ENCODE data around the gene SNTA1.
"Not testable (repeated sequence)": the region's sequence is repeated elsewhere in the genome, so short reads cannot be mapped to it uniquely, and the experiment has no call there.

The SNTA1 gene

GRCh38 chr20:33443512-33444239, at the start of gene SNTA1:
Gene SNTA1 (minus strand): TSS chr20:33443763. CDS start chr20:33443620, 143 bp downstream.
- Mint-ChIP-seq H3K9me3 (no peaks in the 10 kb centered on the region), H3K36me3 (ENCODE audit: insufficient read depth) (no peaks in the 10 kb centered on the region), H3K27ac (ENCODE audit: low read depth) (peak within 1 kb of the TSS; percentile 93), H3K4me3 (peak within 1 kb of the TSS; percentile 88), H3K27me3 (no peaks in the 10 kb centered on the region), H3K4me1 (peaks cover 25% of the 10 kb centered on the region)
- ATAC-seq (replicated peaks; ENCODE audit: extremely low read depth, poor library complexity, severe bottlenecking): peak; percentile 61
- peak; percentile 56 to 62 for DNase-seq (ENCODE audit: low spot score in 2 of 2)

- Mint-ChIP-seq H3K4me1 (peaks cover 15% of the 10 kb centered on the region), H3K36me3 (ENCODE audit: insufficient read depth) (peaks cover 2% of the 10 kb centered on the region), H3K4me3 (peak overlapping the region; percentile 77), H3K27ac (ENCODE audit: low read depth) (peak overlapping the region; percentile 22), H3K9me3 (no peaks in the 10 kb centered on the region), H3K27me3 (no peaks in the 10 kb centered on the region)
- ATAC-seq (replicated peaks; ENCODE audit: extremely low read depth, poor library complexity, severe bottlenecking) (no peak), DNase-seq (ENCODE audit: low spot score in 2 of 2) (no peak)
Observed at GRCh38 chr20:33490934-33491656, 47.5 kb upstream of the SNTA1 start.

- H3K36me3 Mint-ChIP-seq (ENCODE audit: insufficient read depth): peaks cover 2% of the 10 kb centered on the region
- no peaks in the 10 kb centered on the region for H3K9me3 Mint-ChIP-seq
- peak; percentile 51 for ATAC-seq (replicated peaks; ENCODE audit: extremely low read depth, poor library complexity, severe bottlenecking)
- peak within 1 kb of the TSS; percentile 89 for H3K27ac Mint-ChIP-seq (ENCODE audit: low read depth)
- DNase-seq (ENCODE audit: low spot score in 2 of 2): peak in 1 of 2 donors; percentile 13
- H3K4me3 Mint-ChIP-seq: peak within 1 kb of the TSS; percentile 77
- H3K4me1 Mint-ChIP-seq: peaks cover 9% of the 10 kb centered on the region
- no peaks in the 10 kb centered on the region for H3K27me3 Mint-ChIP-seq
Observed at GRCh38 chr20:33490023-33490933, 46.7 kb upstream of the SNTA1 start, which contains the start of gene CBFA2T2. Gene CBFA2T2 (plus strand): TSS chr20:33490096. CDS start chr20:33490268, 172 bp downstream.

GRCh38 chr20:33489495-33490022, 46.0 kb upstream of the SNTA1 start:
- H3K36me3 Mint-ChIP-seq (ENCODE audit: insufficient read depth): peaks cover 2% of the 10 kb centered on the region
- DNase-seq (ENCODE audit: low spot score in 2 of 2) (peak; percentile 98 to 99), ATAC-seq (replicated peaks; ENCODE audit: extremely low read depth, poor library complexity, severe bottlenecking) (peak; percentile 95)
- H3K27ac Mint-ChIP-seq (ENCODE audit: low read depth): peak overlapping the region; percentile 89
- H3K27me3 Mint-ChIP-seq: no peaks in the 10 kb centered on the region
- peak overlapping the region; percentile 77 for H3K4me3 Mint-ChIP-seq
- peaks cover 9% of the 10 kb centered on the region for H3K4me1 Mint-ChIP-seq
- H3K9me3 Mint-ChIP-seq: no peaks in the 10 kb centered on the region

GRCh38 chr20:33488661-33489494, 45.3 kb upstream of the SNTA1 start:
- Mint-ChIP-seq H3K4me3 (peak overlapping the region; percentile 77), H3K27ac (ENCODE audit: low read depth) (peak overlapping the region; percentile 89)
- not testable (repeated sequence) for H3K36me3 Mint-ChIP-seq (ENCODE audit: insufficient read depth); H3K9me3 Mint-ChIP-seq; ATAC-seq (replicated peaks; ENCODE audit: extremely low read depth, poor library complexity, severe bottlenecking); H3K27me3 Mint-ChIP-seq; DNase-seq (ENCODE audit: low spot score in 2 of 2); H3K4me1 Mint-ChIP-seq

GRCh38 chr20:33488201-33488600, 44.6 kb upstream of the SNTA1 start:
- H3K36me3 Mint-ChIP-seq (ENCODE audit: insufficient read depth): peaks cover 2% of the 10 kb centered on the region
- no peaks in the 10 kb centered on the region for H3K9me3 Mint-ChIP-seq
- DNase-seq (ENCODE audit: low spot score in 2 of 2) (no peak), ATAC-seq (replicated peaks; ENCODE audit: extremely low read depth, poor library complexity, severe bottlenecking) (no peak)
- H3K27ac Mint-ChIP-seq (ENCODE audit: low read depth): no peak overlapping the region
- H3K4me3 Mint-ChIP-seq: no peak overlapping the region
- no peaks in the 10 kb centered on the region for H3K27me3 Mint-ChIP-seq
- peaks cover 9% of the 10 kb centered on the region for H3K4me1 Mint-ChIP-seq

DNA sequence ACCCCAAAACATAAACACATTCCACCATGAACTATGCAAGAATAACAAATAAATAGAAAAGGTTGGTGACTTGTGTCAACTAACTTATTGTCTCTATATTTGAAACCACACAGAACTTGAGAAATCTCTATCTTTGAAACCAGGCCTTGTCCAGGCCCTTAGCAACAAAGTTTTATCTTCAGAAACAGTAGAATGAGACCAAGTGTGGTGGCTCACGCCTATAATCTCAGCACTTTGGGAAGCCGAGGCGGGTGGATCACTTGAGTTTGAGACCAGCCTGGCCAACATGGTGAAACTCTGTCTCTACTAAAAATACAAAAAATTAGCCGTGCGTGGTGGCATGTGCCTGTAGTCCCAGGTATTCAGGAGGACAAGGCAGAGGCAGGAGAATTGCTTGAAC, 39.6 kb upstream of the SNTA1 start:
- not testable (repeated sequence) for H3K36me3 Mint-ChIP-seq (ENCODE audit: insufficient read depth); H3K27ac Mint-ChIP-seq (ENCODE audit: low read depth); H3K9me3 Mint-ChIP-seq; H3K4me1 Mint-ChIP-seq; H3K27me3 Mint-ChIP-seq; H3K4me3 Mint-ChIP-seq; DNase-seq (ENCODE audit: low spot score in 2 of 2); ATAC-seq (replicated peaks; ENCODE audit: extremely low read depth, poor library complexity, severe bottlenecking)

DNA sequence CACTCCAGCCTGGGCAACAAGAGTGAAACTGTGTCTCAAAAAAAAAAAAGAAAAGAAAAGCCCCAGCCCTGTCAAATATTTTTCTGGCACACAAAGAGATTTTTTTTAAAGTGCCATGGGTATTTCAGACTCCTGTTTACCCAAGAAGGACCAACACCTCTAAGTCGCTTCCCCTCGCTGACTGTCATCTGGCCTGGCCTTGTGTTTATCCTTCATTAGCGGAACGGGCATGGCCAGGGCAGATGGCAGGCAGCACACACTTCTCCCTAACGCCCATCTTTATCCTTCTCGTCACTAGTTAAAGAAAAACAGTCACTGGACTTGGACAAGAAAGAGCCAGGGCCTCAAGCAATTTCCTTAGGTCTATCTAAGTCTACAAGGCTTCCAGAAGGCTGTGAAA, 39.0 kb upstream of the SNTA1 start:
- ATAC-seq (replicated peaks; ENCODE audit: extremely low read depth, poor library complexity, severe bottlenecking) (no peak), DNase-seq (ENCODE audit: low spot score in 2 of 2) (no peak)
- Mint-ChIP-seq H3K9me3 (no peaks in the 10 kb centered on the region), H3K27ac (ENCODE audit: low read depth) (no peak overlapping the region), H3K27me3 (no peaks in the 10 kb centered on the region), H3K4me3 (no peak overlapping the region), H3K36me3 (ENCODE audit: insufficient read depth) (peaks cover 1% of the 10 kb centered on the region), H3K4me1 (no peaks in the 10 kb centered on the region)

DNA sequence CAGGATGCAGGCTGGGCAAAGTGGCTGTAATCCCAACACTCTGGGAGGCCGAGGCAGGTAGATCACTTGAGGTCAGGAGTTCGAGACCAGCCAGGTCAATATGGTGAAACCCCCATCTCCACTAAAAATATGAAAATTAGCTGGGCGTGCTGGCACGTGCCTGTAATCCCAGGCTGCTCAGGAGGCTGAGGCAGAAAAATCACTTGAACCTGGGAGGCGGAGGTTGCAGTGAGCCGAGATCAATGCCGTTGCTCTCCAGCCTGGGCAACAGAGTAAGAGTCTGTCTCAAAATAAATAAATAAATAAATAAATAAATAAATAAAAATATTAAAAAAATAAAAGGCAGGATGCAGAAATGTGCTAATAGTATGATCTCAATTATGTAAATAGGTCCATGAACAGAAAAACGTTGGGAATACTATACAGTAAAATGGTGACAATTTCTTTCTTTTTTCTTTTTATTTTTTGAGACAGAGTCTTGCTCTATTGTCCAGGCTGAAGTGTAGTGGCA, 37.9 kb upstream of the SNTA1 start:
- H3K36me3 Mint-ChIP-seq (ENCODE audit: insufficient read depth): peaks cover 1% of the 10 kb centered on the region
- ATAC-seq (replicated peaks; ENCODE audit: extremely low read depth, poor library complexity, severe bottlenecking): no peak
- no peak for DNase-seq (ENCODE audit: low spot score in 2 of 2)
- H3K27me3 Mint-ChIP-seq: no peaks in the 10 kb centered on the region
- H3K9me3 Mint-ChIP-seq: no peaks in the 10 kb centered on the region
- no peak overlapping the region for H3K27ac Mint-ChIP-seq (ENCODE audit: low read depth)
- H3K4me3 Mint-ChIP-seq: no peak overlapping the region
- no peaks in the 10 kb centered on the region for H3K4me1 Mint-ChIP-seq

DNA sequence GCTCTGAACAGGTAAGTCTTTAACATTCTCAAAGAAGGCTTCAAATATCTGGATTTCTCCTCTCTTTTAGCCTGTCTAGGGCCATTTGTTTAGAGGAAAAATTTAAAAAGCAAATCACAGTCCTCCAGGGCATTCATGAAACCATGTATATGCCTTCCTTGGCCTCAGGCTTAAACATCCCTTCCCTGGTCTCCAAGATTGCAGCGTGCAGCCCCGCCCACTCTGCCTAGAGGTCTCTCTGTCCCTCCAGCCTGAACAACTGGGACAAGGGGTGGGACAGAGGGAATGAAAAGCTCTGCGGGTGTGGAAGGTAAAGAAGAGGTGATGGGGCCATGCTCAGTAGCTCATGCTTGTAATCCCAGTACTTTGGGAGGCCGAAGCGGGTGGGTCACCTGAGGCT, 36.5 kb upstream of the SNTA1 start:
- H3K4me3 Mint-ChIP-seq: no peak overlapping the region
- no peaks in the 10 kb centered on the region for H3K27me3 Mint-ChIP-seq
- ATAC-seq (replicated peaks; ENCODE audit: extremely low read depth, poor library complexity, severe bottlenecking): no peak
- no peak overlapping the region for H3K27ac Mint-ChIP-seq (ENCODE audit: low read depth)
- H3K36me3 Mint-ChIP-seq (ENCODE audit: insufficient read depth): peaks cover 1% of the 10 kb centered on the region
- no peak for DNase-seq (ENCODE audit: low spot score in 2 of 2)
- H3K9me3 Mint-ChIP-seq: no peaks in the 10 kb centered on the region
- H3K4me1 Mint-ChIP-seq: no peaks in the 10 kb centered on the region

- H3K4me3 Mint-ChIP-seq: no peak overlapping the region
- H3K36me3 Mint-ChIP-seq (ENCODE audit: insufficient read depth): peaks cover 1% of the 10 kb centered on the region
- ATAC-seq (replicated peaks; ENCODE audit: extremely low read depth, poor library complexity, severe bottlenecking) (no peak), DNase-seq (ENCODE audit: low spot score in 2 of 2) (no peak)
- H3K4me1 Mint-ChIP-seq: no peaks in the 10 kb centered on the region
- no peaks in the 10 kb centered on the region for H3K9me3 Mint-ChIP-seq
- H3K27me3 Mint-ChIP-seq: no peaks in the 10 kb centered on the region
- H3K27ac Mint-ChIP-seq (ENCODE audit: low read depth): no peak overlapping the region
Observed at GRCh38 chr20:33477386-33478234, 34.0 kb upstream of the SNTA1 start.

Measured in central memory CD8-positive, alpha-beta T cell (primary cell).